Thyroid gland (tissue), 4 donors: ENCODE data around the gene TBATA.

Experiments used
- POLR2A ChIP-seq, 2 donors: fragments of 450-650 bp; IDR thresholded peaks; one replicate each; pipeline ENCODE4 v1.6.1; 2017; ENCODE audit warnings: antibody characterized with exemption in 2 of 2, mild to moderate bottlenecking in 2 of 2, moderate library complexity in 1 of 2
- TF ChIP-seq, protein P1 (sequence below), 6 experiments: fragments of 200-600 bp in 3 of 6; fragments of 450-650 bp in 3 of 6; sonication (generic) in 3 of 6; IDR thresholded peaks; one replicate each; pipeline ENCODE4 v1.5.1; 2016 to 2019; ENCODE audit warnings: antibody characterized with exemption in 6 of 6, mild to moderate bottlenecking in 2 of 6, inconsistent platforms in 1 of 6, moderate library complexity in 1 of 6

DNA sequence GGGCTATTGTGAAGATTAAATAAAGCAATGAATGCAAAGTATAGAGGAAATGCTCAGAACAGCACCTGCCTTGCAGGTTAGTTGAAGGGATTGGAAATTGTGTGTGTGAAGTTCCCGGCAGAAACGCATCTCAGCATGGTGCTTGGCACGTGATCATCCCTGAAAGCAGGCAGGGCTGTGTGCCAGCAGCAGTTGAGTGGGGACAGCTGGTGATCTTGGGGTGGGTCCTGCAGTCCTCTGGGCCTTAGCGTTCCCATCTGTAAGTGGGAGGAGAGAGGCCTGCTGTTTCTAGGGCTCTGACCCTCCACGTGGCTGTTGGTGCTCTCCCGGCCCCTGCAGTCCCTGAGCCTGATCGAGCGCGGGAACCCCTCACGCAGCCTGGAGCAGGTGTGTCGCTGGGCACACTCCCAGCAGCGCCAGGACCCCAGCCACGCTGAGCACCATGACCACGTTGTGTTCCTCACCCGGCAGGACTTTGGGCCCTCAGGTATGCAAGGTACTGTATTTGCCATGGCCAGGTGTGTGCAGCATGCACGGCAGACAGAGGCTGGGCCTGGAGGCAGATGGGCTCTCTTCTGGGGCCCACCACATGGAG lies 55.3 kb downstream of the TBATA start:
- TF ChIP-seq, protein P1, sequence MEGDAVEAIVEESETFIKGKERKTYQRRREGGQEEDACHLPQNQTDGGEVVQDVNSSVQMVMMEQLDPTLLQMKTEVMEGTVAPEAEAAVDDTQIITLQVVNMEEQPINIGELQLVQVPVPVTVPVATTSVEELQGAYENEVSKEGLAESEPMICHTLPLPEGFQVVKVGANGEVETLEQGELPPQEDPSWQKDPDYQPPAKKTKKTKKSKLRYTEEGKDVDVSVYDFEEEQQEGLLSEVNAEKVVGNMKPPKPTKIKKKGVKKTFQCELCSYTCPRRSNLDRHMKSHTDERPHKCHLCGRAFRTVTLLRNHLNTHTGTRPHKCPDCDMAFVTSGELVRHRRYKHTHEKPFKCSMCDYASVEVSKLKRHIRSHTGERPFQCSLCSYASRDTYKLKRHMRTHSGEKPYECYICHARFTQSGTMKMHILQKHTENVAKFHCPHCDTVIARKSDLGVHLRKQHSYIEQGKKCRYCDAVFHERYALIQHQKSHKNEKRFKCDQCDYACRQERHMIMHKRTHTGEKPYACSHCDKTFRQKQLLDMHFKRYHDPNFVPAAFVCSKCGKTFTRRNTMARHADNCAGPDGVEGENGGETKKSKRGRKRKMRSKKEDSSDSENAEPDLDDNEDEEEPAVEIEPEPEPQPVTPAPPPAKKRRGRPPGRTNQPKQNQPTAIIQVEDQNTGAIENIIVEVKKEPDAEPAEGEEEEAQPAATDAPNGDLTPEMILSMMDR (IDR thresholded peaks at IDR 0.05), result no peak
- no peak for TF ChIP-seq POLR2A (IDR thresholded peaks at IDR 0.05)
